Loucy (cell line): ENCODE measurements around the gene THBS4.

Experiments
- H2AFZ ChIP-seq: fragments of 200-600 bp; sonication (generic); 2 replicates; pipeline ENCODE4 v1.6.0; 2016; ENCODE audit warnings: antibody characterized with exemption, mild to moderate bottlenecking, low read length, moderate library complexity
- H3F3A ChIP-seq: fragments of 200-600 bp; 2 replicates; pipeline ENCODE4 v1.6.0; 2016; ENCODE audit warnings: antibody characterized with exemption, low read depth, mild to moderate bottlenecking
- H3K27me3 ChIP-seq: fragments of 200-600 bp; sonication (generic); 2 replicates; pipeline ENCODE4 v1.6.1; 2014; ENCODE audit warnings: low read length, mild to moderate bottlenecking; ENCODE audit not compliant: insufficient read depth, poor library complexity, severe bottlenecking
- H3K36me3 ChIP-seq: fragments of 200-600 bp; sonication (generic); 2 replicates; pipeline ENCODE4 v1.6.1; 2016; ENCODE audit warnings: low read length; ENCODE audit not compliant: insufficient read depth
- H3K4me1 ChIP-seq: fragments of 200-600 bp; sonication (generic); 2 replicates; pipeline ENCODE4 v1.5.1; 2014; ENCODE audit warnings: low read length, mild to moderate bottlenecking; ENCODE audit not compliant: insufficient read depth, poor library complexity, severe bottlenecking
- H3K4me2 ChIP-seq: fragments of 200-600 bp; sonication (generic); 2 replicates; pipeline ENCODE4 v1.6.0; 2014; ENCODE audit warnings: antibody characterized with exemption, low read length, low read depth, mild to moderate bottlenecking; ENCODE audit not compliant: poor library complexity, severe bottlenecking
- H3K4me3 ChIP-seq: fragments of 200-600 bp; sonication (generic); 2 replicates; pipeline ENCODE4 v1.5.1; 2014; ENCODE audit warnings: low read length, mild to moderate bottlenecking, mixed read lengths; ENCODE audit not compliant: poor library complexity, severe bottlenecking
- H3K79me2 ChIP-seq: fragments of 200-600 bp; sonication (generic); 2 replicates; pipeline ENCODE4 v1.6.1; 2014; ENCODE audit warnings: low read length; ENCODE audit not compliant: insufficient read depth
- H3K9ac ChIP-seq: fragments of 200-600 bp; sonication (generic); 2 replicates; pipeline ENCODE4 v1.6.0; 2014; ENCODE audit warnings: mild to moderate bottlenecking, low read depth, low read length, moderate library complexity; ENCODE audit not compliant: poor library complexity, severe bottlenecking
- H3K9me2 ChIP-seq: fragments of 200-600 bp; sonication (generic); replicated peaks from 2 replicates; pipeline ENCODE4 v1.6.1; 2016; ENCODE audit warnings: low read depth, low read length, mixed read lengths
- H3K9me3 ChIP-seq: fragments of 200-600 bp; sonication (generic); 2 replicates; pipeline ENCODE4 v1.6.1; 2014; ENCODE audit warnings: mild to moderate bottlenecking, antibody characterized with exemption, low read length, low read depth; ENCODE audit not compliant: insufficient read depth
- H4K20me1 ChIP-seq: fragments of 200-600 bp; sonication (generic); 2 replicates; pipeline ENCODE4 v1.6.0; 2014; ENCODE audit warnings: antibody characterized with exemption, low read length, mild to moderate bottlenecking; ENCODE audit not compliant: insufficient read depth, poor library complexity, severe bottlenecking
- EZH2phosphoT487 ChIP-seq: fragments of 200-600 bp; IDR thresholded peaks from 2 replicates; pipeline ENCODE4 v1.6.1; 2018; ENCODE audit warnings: antibody characterized with exemption, mild to moderate bottlenecking, moderate library complexity, borderline replicate concordance
- TF ChIP-seq, protein P1 (sequence below): fragments of 200-600 bp; sonication (generic); conservative IDR thresholded peaks from 2 replicates; pipeline ENCODE4 v1.5.1; 2014; ENCODE audit warnings: mild to moderate bottlenecking, antibody characterized with exemption, low read length

Gene THBS4

DNA sequence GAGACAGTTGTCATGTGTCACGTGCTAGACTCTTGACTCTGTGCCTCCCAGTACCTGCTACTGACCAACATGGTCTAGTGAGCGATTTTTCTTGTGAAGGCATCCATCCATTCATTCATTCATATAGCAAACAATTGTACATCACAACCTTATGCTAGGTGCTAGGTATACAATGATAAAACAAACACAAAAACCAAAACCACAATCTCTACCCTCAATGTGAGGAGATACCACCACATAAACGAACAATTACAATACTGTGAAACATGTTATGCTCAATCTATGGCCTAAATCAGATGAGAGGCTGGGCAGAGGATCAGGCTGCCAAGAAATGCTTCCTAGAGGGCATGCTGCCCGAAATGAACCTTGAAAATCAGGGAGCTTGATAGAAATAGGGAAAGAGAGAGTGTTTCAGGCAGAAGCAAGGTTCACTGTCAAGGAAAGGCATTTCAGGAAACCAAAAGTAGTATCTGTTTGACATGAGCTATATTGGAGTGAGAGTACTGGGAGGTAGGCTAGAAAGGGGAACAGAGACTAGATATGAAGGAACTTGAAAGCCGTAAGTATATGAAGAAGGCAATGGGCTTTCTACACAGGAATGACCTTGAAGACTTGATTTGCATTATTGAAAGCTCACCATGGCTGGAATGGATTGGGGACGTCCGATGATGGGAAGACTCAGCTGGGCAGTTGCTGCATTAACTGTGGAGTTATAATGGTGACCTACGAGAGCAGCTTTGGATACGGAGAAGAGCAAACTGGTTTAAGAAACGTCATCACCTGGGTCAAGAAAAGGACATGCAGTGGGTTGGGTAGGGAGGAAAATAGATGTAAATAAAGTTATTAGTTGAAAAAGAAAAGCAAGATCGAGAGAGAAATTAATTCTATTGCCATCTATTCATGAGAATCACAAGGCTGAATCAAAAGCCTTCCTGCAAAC lies 90.1 kb downstream of the THBS4 start:
- H3K4me1 ChIP-seq = peaks cover 16% of the 10 kb centered on the region
- H3K27me3 ChIP-seq = no peaks in the 10 kb centered on the region
- no peaks in the 10 kb centered on the region for H3K36me3 ChIP-seq
- H4K20me1 ChIP-seq = no peaks in the 10 kb centered on the region
- no peak overlapping the region for H2AFZ ChIP-seq
- no peaks in the 10 kb centered on the region for H3K9me2 ChIP-seq
- no peak overlapping the region for H3K4me3 ChIP-seq
- no peaks in the 10 kb centered on the region for H3K79me2 ChIP-seq
- H3F3A ChIP-seq = no peaks in the 10 kb centered on the region
- no peak overlapping the region for H3K9ac ChIP-seq
- no peaks in the 10 kb centered on the region for H3K9me3 ChIP-seq
- H3K4me2 ChIP-seq = no peak overlapping the region
- TF ChIP-seq, protein P1, sequence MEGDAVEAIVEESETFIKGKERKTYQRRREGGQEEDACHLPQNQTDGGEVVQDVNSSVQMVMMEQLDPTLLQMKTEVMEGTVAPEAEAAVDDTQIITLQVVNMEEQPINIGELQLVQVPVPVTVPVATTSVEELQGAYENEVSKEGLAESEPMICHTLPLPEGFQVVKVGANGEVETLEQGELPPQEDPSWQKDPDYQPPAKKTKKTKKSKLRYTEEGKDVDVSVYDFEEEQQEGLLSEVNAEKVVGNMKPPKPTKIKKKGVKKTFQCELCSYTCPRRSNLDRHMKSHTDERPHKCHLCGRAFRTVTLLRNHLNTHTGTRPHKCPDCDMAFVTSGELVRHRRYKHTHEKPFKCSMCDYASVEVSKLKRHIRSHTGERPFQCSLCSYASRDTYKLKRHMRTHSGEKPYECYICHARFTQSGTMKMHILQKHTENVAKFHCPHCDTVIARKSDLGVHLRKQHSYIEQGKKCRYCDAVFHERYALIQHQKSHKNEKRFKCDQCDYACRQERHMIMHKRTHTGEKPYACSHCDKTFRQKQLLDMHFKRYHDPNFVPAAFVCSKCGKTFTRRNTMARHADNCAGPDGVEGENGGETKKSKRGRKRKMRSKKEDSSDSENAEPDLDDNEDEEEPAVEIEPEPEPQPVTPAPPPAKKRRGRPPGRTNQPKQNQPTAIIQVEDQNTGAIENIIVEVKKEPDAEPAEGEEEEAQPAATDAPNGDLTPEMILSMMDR = no peak
- TF ChIP-seq EZH2phosphoT487 = no peak

DNA sequence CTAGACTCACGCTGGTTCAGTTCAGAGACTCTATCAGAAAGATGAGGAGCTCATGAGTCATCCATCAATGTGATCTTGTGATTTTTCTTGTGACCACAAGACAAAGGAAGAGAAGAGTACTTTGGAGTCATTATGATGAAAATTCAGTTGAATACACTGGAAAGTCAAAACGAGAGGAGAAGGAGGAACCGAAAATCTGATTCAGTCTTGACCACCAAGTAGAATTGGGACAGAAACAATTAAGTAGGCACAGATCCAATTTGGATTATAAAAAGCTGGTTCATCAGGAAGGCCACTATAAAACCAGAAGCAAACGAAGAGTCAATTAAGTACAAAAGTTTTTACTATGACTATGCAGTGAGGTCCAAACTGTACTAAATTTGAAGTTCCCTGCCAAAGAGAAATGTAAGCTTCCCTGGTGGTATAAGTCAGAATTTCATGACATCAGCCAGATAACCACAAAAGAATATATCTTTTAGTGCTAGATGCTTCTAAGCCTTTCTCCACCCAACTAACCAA lies 90.9 kb downstream of the THBS4 start:
- no peaks in the 10 kb centered on the region for H3K9me2 ChIP-seq
- H3K9me3 ChIP-seq = no peaks in the 10 kb centered on the region
- H3K36me3 ChIP-seq = no peaks in the 10 kb centered on the region
- H4K20me1 ChIP-seq = no peaks in the 10 kb centered on the region
- H3K4me3 ChIP-seq = no peak overlapping the region
- no peak overlapping the region for H3K9ac ChIP-seq
- no peaks in the 10 kb centered on the region for H3K79me2 ChIP-seq
- no peak overlapping the region for H2AFZ ChIP-seq
- TF ChIP-seq, protein P1 = no peak
- TF ChIP-seq EZH2phosphoT487 = no peak
- no peaks in the 10 kb centered on the region for H3F3A ChIP-seq
- no peak overlapping the region for H3K4me2 ChIP-seq
- peaks cover 16% of the 10 kb centered on the region for H3K4me1 ChIP-seq
- no peaks in the 10 kb centered on the region for H3K27me3 ChIP-seq

DNA sequence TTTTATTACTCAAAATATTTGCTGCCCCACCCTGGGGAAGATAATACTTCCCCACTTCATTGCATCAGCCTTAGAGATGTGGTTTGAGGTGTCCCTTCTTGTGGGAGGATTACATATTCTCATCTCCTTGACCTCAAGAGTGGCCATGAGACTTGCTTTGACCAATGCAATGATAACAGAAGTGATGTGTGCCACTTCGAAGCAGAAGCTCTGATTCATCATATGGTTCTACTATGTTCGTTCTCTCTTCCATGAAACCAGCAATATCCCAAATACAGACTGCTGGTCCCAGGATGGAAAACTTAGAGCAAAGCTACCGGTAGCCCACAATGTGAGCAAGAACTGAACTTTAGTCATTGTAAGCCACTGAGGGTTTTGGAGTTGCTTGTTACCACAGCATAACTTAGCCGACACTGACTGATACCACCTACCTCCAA lies 92.0 kb downstream of the THBS4 start:
- H3K9me3 ChIP-seq = no peaks in the 10 kb centered on the region
- no peaks in the 10 kb centered on the region for H3K36me3 ChIP-seq
- H4K20me1 ChIP-seq = no peaks in the 10 kb centered on the region
- no peak overlapping the region for H2AFZ ChIP-seq
- H3K4me1 ChIP-seq = peaks cover 16% of the 10 kb centered on the region
- no peaks in the 10 kb centered on the region for H3F3A ChIP-seq
- no peak overlapping the region for H3K4me3 ChIP-seq
- H3K4me2 ChIP-seq = no peak overlapping the region
- no peak for TF ChIP-seq EZH2phosphoT487
- TF ChIP-seq, protein P1 = no peak
- H3K27me3 ChIP-seq = no peaks in the 10 kb centered on the region
- no peaks in the 10 kb centered on the region for H3K9me2 ChIP-seq
- H3K9ac ChIP-seq = no peak overlapping the region
- no peaks in the 10 kb centered on the region for H3K79me2 ChIP-seq
